Activated CD8-positive, alpha-beta T cell treated with anti-CD3 and anti-CD28 coated beads for 36 hours (primary cell): ENCODE results near the gene SPEF2. TPM values are rescaled to one million over a fixed set of nuclear protein-coding genes. Genes with fewer than 3 reads are reported as not detected.
"Not testable (repeated sequence)": the region's sequence is repeated elsewhere in the genome, so short reads cannot be mapped to it uniquely, and the experiment has no call there.

Experiments used
- ATAC-seq: fragments of 200-7000 bp; cut with Tn5 transposase; one replicate; pipeline ENCODE4 v1.10.0; 2021; ENCODE audit warnings: mild to moderate bottlenecking, moderate library complexity
- CTCF ChIA-PET: fragments of 350-600 bp; sonication (Branson Sonifier 250); formaldehyde crosslinking; loops from one replicate; lab custom pipeline; 2021; ENCODE audit warnings: antibody characterized with exemption; lab: Charles Lee
- POLR2A ChIA-PET: fragments of 350-600 bp; sonication (Branson Sonifier 250); formaldehyde crosslinking; loops from one replicate; lab custom pipeline; 2021; ENCODE audit warnings: antibody characterized with exemption; lab: Charles Lee
- DNase-seq: peaks from one replicate; pipeline ENCODE4 v3.0.0-alpha.2; 2020
- H3K27ac Mint-ChIP-seq: one replicate; pipeline ENCODE4 v1.8.0; 2021; ENCODE audit warnings: mild to moderate bottlenecking, mixed read lengths
- H3K27me3 Mint-ChIP-seq: one replicate; pipeline ENCODE4 v1.8.0; 2021; ENCODE audit warnings: mixed read lengths
- H3K36me3 Mint-ChIP-seq: one replicate; pipeline ENCODE4 v1.8.0; 2021; ENCODE audit warnings: low read depth, mixed read lengths
- H3K4me1 Mint-ChIP-seq: one replicate; pipeline ENCODE4 v1.8.0; 2021; ENCODE audit warnings: low read depth, mixed read lengths
- H3K4me3 Mint-ChIP-seq: one replicate; pipeline ENCODE4 v1.8.0; 2021; ENCODE audit warnings: mild to moderate bottlenecking, moderate library complexity, mixed read lengths
- H3K9me3 Mint-ChIP-seq: one replicate; pipeline ENCODE4 v1.8.0; 2021; ENCODE audit warnings: mixed read lengths
- CTCF ChIP-seq: fragments of 200-600 bp; IDR thresholded peaks from one replicate; pipeline ENCODE4 v1.8.0; 2022; ENCODE audit warnings: antibody characterized with exemption, mild to moderate bottlenecking
- intact Hi-C: fragments of 100-400 bp; cut with micrococcal nuclease; formaldehyde crosslinking; loops from one replicate; pipeline ENCODE4 v1.10.0; 2022
- total RNA-seq, 2 experiments: library from RNA; stranded (reverse); gene quantifications; one replicate each; pipeline ENCODE4 v1.2.3, GENCODE V29; 2021

Gene SPEF2
- total RNA-seq, 2 experiments from 2014 or later = 8.4 to 9.9 TPM

GRCh38 chr5:35855187-35855586, 237.5 kb downstream of the SPEF2 start:
- peaks cover 67% of the 10 kb centered on the region for H3K4me1 Mint-ChIP-seq
- CTCF ChIA-PET = interaction anchor here (0.9 to 11.9 kb wide), 10 partner anchors 8 to 204 kb away, joined by 3 to 101 read pairs (median 6); no protein-coding TSS in a partner anchor

GRCh38 chr5:35856186-35856764, 238.6 kb downstream of the SPEF2 start:
- Mint-ChIP-seq H3K4me3 (peak overlapping the region; percentile 95), H3K4me1 (peaks cover 66% of the 10 kb centered on the region), H3K36me3 (peaks cover 93% of the 10 kb centered on the region), H3K27ac (peak overlapping the region; percentile 99)
- intact Hi-C loops = loop anchor here (2.0 to 5.0 kb wide), 8 partner anchors 34 to 239 kb away; partner anchors contain the start of gene SPEF2
- H3K27me3 Mint-ChIP-seq, ATAC-seq, H3K9me3 Mint-ChIP-seq: not testable (repeated sequence)
- DNase-seq = peak; percentile 38
- CTCF ChIA-PET = interaction anchor here (0.8 to 11.9 kb wide), 13 partner anchors 23 to 239 kb away, joined by 3 to 101 read pairs (median 4); partner anchors contain the start of gene SPEF2
- POLR2A ChIA-PET = interaction anchor here (0.6 to 15.5 kb wide), 20 partner anchors 8 to 197 kb away, joined by 3 to 253 read pairs (median 26); no protein-coding TSS in a partner anchor

More at GRCh38 chr5:35855187-35855586, 237.5 kb downstream of the SPEF2 start:
- H3K27ac Mint-ChIP-seq = peak overlapping the region; percentile 99
- peak overlapping the region; percentile 95 for H3K4me3 Mint-ChIP-seq
- no peaks in the 10 kb centered on the region for H3K27me3 Mint-ChIP-seq
- H3K36me3 Mint-ChIP-seq = peaks cover 91% of the 10 kb centered on the region
- no peak for TF ChIP-seq CTCF
- intact Hi-C loops = loop anchor here (5.0 kb wide), 4 partner anchors 33 to 238 kb away; partner anchors contain the start of gene SPEF2
- H3K9me3 Mint-ChIP-seq = no peaks in the 10 kb centered on the region
- POLR2A ChIA-PET = interaction anchor here (0.7 to 15.5 kb wide), 18 partner anchors 12 to 925 kb away, joined by 3 to 253 read pairs (median 30); no protein-coding TSS in a partner anchor
- no peak for DNase-seq
- no peak for ATAC-seq

- intact Hi-C loops = loop anchor here (2.0 to 5.0 kb wide), 8 partner anchors 35 to 240 kb away; partner anchors contain the start of gene SPEF2
- ChIA-PET CTCF (interaction anchor here (1.0 to 11.9 kb wide), 13 partner anchors 24 to 239 kb away, joined by 3 to 101 read pairs (median 4); partner anchors contain the start of gene SPEF2), POLR2A (interaction anchor here (0.8 to 15.5 kb wide), 20 partner anchors 9 to 198 kb away, joined by 3 to 253 read pairs (median 26); no protein-coding TSS in a partner anchor)
- no peaks in the 10 kb centered on the region for H3K9me3 Mint-ChIP-seq
- H3K27ac Mint-ChIP-seq = peak within 1 kb of the TSS; percentile 99
- peak within 1 kb of the TSS; percentile 95 for H3K4me3 Mint-ChIP-seq
- no peak for DNase-seq
- peaks cover 93% of the 10 kb centered on the region for H3K36me3 Mint-ChIP-seq
- no peaks in the 10 kb centered on the region for H3K27me3 Mint-ChIP-seq
- TF ChIP-seq CTCF = no peak
- peaks cover 66% of the 10 kb centered on the region for H3K4me1 Mint-ChIP-seq
- ATAC-seq = peak; percentile 50
Measured at GRCh38 chr5:35856765-35857351, 239.2 kb downstream of the SPEF2 start, which contains the start of gene IL7R. IL7R (plus strand) TSS chr5:35856891; CDS start chr5:35856978, 87 bp downstream.

- DNase-seq (no peak), ATAC-seq (no peak)
- ChIA-PET CTCF (interaction anchor here (0.9 to 11.9 kb wide), 16 partner anchors 10 to 232 kb away, joined by 3 to 101 read pairs (median 4); no protein-coding TSS in a partner anchor), POLR2A (interaction anchor here (0.8 to 15.5 kb wide), 18 partner anchors 13 to 207 kb away, joined by 3 to 253 read pairs (median 22); no protein-coding TSS in a partner anchor)
- intact Hi-C loops = loop anchor here (2.0 to 5.0 kb wide), 8 partner anchors 35 to 240 kb away; partner anchors contain the start of gene SPEF2
- Mint-ChIP-seq H3K9me3 (no peaks in the 10 kb centered on the region), H3K36me3 (peaks cover 95% of the 10 kb centered on the region), H3K4me1 (peaks cover 67% of the 10 kb centered on the region), H3K4me3 (peak overlapping the region; percentile 95), H3K27ac (peak overlapping the region; percentile 99), H3K27me3 (no peaks in the 10 kb centered on the region)
- TF ChIP-seq CTCF = no peak
Measured at GRCh38 chr5:35857606-35858205, 240.0 kb downstream of the SPEF2 start.
